Left ventricle myocardium inferior (tissue), 1 donor: Measurements from ENCODE around the gene MED27. TPM values are rescaled to one million over a fixed set of nuclear protein-coding genes. Genes with fewer than 3 reads are reported as not detected.

ENCODE experiments used
- DNase-seq: peaks from one replicate; pipeline ENCODE4 v3.0.0-alpha.2; 2020
- H3K27ac ChIP-seq: fragments of 200-600 bp; replicated peaks from 2 replicates; pipeline ENCODE4 v1.8.0; 2021
- H3K27me3 ChIP-seq: fragments of 200-600 bp; 2 replicates; pipeline ENCODE4 v1.8.0; 2021; ENCODE audit warnings: low read depth
- H3K36me3 ChIP-seq: fragments of 200-600 bp; 2 replicates; pipeline ENCODE4 v1.8.0; 2021
- H3K4me1 ChIP-seq: fragments of 200-600 bp; 2 replicates; pipeline ENCODE4 v1.8.0; 2021
- H3K4me3 ChIP-seq: fragments of 200-600 bp; 2 replicates; pipeline ENCODE4 v1.8.0; 2021; ENCODE audit warnings: mild to moderate bottlenecking, moderate library complexity
- H3K9me3 ChIP-seq: fragments of 200-600 bp; replicated peaks from 2 replicates; pipeline ENCODE4 v1.8.0; 2021
- intact Hi-C: fragments of 100-400 bp; cut with micrococcal nuclease; formaldehyde crosslinking; loops from one replicate; pipeline ENCODE4 v1.11.0; 2022
- total RNA-seq: library from RNA; stranded (reverse); fragmentation: NEBNext Ultra II Directional; extraction: Animal tissue kit (Norgen Biotek cat#: 25700); gene quantifications from one replicate; pipeline ENCODE4 v1.2.1, GENCODE V29; 2021
- TF ChIP-seq, protein P1 (sequence below): fragments of 200-600 bp; IDR thresholded peaks from 2 replicates; pipeline ENCODE4 v1.8.0; 2021; ENCODE audit warnings: antibody characterized with exemption, mild to moderate bottlenecking, borderline replicate concordance
- donor health status: DM: no; HTN: yes; CAD: no; lungs with severe emphysema.

The MED27 gene
- total RNA-seq, 1 donor from 2014 or later: 16.3 TPM

DNA sequence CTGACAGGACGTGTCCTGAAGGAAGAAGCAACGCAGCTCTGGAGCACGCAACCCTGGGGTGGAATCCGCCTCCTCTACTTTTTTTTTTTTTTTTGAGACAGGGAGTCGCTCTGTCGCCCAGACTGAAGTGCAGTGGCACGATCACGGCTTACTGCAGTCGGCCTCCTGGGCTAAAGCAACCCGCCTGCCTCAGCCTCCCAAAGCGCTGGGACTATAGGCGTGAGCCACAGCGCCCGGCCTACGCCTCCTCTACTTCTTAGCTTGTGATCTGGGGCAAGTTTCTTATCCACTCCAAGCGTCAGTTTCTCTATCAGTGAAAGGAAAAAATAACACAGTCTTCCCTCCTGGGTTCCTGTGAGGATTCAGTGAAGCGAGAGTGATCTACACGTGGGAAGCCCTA lies 243.6 kb downstream of the MED27 start:
- H3K36me3 ChIP-seq: no peaks in the 10 kb centered on the region
- H3K27ac ChIP-seq: no peak overlapping the region
- TF ChIP-seq, protein P1, sequence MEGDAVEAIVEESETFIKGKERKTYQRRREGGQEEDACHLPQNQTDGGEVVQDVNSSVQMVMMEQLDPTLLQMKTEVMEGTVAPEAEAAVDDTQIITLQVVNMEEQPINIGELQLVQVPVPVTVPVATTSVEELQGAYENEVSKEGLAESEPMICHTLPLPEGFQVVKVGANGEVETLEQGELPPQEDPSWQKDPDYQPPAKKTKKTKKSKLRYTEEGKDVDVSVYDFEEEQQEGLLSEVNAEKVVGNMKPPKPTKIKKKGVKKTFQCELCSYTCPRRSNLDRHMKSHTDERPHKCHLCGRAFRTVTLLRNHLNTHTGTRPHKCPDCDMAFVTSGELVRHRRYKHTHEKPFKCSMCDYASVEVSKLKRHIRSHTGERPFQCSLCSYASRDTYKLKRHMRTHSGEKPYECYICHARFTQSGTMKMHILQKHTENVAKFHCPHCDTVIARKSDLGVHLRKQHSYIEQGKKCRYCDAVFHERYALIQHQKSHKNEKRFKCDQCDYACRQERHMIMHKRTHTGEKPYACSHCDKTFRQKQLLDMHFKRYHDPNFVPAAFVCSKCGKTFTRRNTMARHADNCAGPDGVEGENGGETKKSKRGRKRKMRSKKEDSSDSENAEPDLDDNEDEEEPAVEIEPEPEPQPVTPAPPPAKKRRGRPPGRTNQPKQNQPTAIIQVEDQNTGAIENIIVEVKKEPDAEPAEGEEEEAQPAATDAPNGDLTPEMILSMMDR: no peak
- DNase-seq: no peak
- no peak overlapping the region for H3K4me3 ChIP-seq
- no peaks in the 10 kb centered on the region for H3K4me1 ChIP-seq
- intact Hi-C loops: no loop called here
- peaks cover 15% of the 10 kb centered on the region for H3K9me3 ChIP-seq
- peaks cover 83% of the 10 kb centered on the region for H3K27me3 ChIP-seq

DNA sequence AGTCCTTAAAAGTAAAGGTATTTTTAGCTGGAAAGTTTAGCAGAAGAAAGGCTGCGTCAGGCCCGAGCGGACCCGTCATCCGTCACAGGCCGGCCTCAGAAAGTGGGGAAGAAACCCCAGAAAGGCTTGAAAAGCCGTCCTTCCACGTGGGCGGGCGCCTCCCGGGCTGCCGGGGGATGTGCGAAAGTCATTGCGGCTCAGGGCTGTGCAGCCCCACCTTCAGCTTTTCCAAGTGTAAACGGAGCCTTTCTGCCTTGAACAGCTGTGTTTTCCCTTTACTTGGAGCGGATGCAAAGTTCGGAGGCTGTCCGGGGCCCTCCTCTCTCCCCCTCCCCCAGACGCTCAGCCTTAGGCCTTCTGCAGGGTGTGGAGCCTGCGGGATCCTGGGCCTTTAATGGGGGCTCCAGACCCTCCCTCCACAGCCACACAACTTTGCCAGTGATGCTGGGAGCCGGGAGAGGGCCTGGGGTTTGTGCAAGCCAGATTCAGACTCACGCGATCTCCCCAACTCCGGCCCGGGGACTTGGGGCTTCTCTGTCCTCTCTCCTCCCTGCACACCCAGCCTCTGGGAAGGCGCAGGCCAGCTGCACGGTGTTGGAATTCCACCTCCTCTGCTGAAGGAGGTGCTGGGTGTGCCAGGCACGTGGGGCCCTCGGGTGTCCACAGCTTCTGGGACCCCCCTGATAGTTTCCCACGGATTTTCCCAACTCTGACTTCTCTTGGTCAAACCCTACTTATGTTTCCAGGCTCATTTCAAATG lies 244.3 kb downstream of the MED27 start:
- Histone ChIP-seq H3K9me3 (peaks cover 15% of the 10 kb centered on the region), H3K4me1 (no peaks in the 10 kb centered on the region), H3K4me3 (no peak overlapping the region), H3K27ac (no peak overlapping the region), H3K27me3 (peaks cover 76% of the 10 kb centered on the region), H3K36me3 (no peaks in the 10 kb centered on the region)
- DNase-seq: no peak
- TF ChIP-seq, protein P1: no peak
- intact Hi-C loops: no loop called here

DNA sequence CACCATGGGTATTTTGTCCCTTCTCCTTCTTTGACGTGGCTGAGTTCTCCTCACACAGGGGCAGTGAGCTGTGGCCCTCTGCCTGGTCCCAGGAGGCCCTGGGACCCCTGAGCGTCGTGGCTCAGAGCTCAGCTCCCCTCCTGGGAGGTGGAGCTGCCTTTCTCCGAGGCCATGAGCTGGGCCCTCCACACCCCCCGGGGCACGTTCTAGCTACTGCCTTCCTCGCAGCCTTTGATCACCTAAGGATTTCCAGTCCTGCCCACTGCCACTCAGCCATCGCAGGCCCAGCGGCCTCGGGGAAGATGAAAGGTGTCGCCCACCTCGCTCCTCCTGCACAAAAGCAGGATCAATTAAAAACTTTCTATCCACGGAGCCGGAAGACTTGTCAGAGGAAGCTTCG lies 244.9 kb downstream of the MED27 start:
- Histone ChIP-seq H3K27ac (no peak overlapping the region), H3K4me1 (no peaks in the 10 kb centered on the region), H3K36me3 (no peaks in the 10 kb centered on the region), H3K9me3 (peaks cover 15% of the 10 kb centered on the region), H3K4me3 (no peak overlapping the region), H3K27me3 (peaks cover 75% of the 10 kb centered on the region)
- intact Hi-C loops: no loop called here
- DNase-seq: no peak
- TF ChIP-seq, protein P1: no peak

DNA sequence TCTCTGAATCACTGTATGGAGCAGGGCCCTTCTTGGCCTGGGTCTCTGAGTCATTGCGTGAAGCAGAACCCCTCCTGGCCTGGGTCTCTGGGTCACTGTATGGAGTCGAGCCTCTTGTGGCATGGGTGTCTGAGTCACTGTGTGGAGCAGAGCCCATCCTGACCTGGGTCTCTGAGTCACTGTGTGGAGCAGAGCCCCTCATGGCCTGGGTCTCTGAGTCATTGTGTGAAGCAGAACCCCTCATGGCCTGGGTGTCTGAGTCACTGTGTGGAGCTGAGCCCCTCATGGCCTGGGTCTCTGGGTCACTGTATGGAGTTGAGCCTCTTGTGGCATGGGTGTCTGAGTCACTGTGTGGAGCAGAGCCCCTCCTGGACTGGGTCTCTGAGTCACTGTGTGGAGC lies 245.8 kb downstream of the MED27 start:
- Histone ChIP-seq H3K27ac (no peak overlapping the region), H3K9me3 (peaks cover 15% of the 10 kb centered on the region), H3K36me3 (no peaks in the 10 kb centered on the region), H3K4me1 (no peaks in the 10 kb centered on the region), H3K4me3 (no peak overlapping the region), H3K27me3 (peaks cover 72% of the 10 kb centered on the region)
- intact Hi-C loops: no loop called here
- no peak for DNase-seq
- TF ChIP-seq, protein P1: no peak

DNA sequence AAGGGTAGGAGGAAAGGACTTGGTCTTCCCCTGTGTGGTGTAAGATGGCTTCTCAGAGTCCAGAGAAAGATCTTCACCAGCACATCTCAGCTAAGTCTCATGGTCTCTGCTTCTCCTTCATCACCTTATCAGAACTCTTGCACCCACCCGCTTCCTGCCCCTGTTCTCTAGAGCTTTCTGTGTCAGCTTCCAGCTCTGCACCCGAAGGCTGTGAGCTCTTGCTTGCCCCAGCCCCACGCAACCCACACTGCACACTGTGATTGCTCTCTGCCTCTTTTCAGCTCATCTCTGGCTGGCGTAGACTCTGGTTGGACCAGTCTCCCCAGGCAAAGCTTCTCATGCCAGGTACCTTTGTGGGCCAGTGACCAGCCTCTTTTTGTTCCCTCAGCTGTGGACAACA lies 246.6 kb downstream of the MED27 start:
- no peaks in the 10 kb centered on the region for H3K4me1 ChIP-seq
- TF ChIP-seq, protein P1: no peak
- no peak for DNase-seq
- H3K9me3 ChIP-seq: peaks cover 15% of the 10 kb centered on the region
- no peak overlapping the region for H3K4me3 ChIP-seq
- H3K27ac ChIP-seq: no peak overlapping the region
- H3K36me3 ChIP-seq: no peaks in the 10 kb centered on the region
- H3K27me3 ChIP-seq: peaks cover 67% of the 10 kb centered on the region
- intact Hi-C loops: no loop called here
